Measurements from ENCODE around the gene IFNAR1. TPM values are rescaled to one million over a fixed set of nuclear protein-coding genes. Genes with fewer than 3 reads are reported as not detected.

IFNAR1 gene
- total RNA-seq, 2 experiments from 2014 or later = 37.6 to 40.9 TPM

DNA sequence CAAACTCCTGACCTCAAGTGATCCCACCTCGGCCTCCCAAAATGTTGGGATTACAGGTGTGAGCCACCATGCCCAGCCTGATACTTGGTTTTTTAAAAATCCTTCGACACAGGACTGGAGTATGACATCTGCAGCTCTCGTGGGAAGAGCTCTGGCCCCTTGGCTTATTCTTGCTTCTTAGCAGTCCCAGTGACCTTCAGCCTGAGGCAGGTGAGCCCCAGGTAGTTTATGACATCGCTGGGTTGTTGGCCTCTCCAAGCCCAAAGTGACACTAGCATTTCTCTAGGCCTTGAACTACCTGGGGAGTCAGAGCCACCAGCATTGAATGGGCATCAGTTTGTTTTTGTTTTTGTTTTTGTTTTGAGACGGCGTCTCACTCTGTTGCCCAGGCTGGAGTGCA is 62.5 kb downstream of the IFNAR1 start:
- Mint-ChIP-seq H3K4me1 (peaks cover 36% of the 10 kb centered on the region), H3K9me3 (no peaks in the 10 kb centered on the region), H3K27ac (no peak overlapping the region), H3K27me3 (peaks cover 56% of the 10 kb centered on the region), H3K4me3 (no peak overlapping the region), H3K36me3 (ENCODE audit: low read depth) (no peaks in the 10 kb centered on the region)
- no peak for DNase-seq
- ChIA-PET POLR2A (no interaction called here), CTCF (interaction anchor here (0.8 to 1.3 kb wide), 2 partner anchors 24 to 26 kb away, joined by 3 to 4 read pairs; no protein-coding TSS in a partner anchor)

DNA sequence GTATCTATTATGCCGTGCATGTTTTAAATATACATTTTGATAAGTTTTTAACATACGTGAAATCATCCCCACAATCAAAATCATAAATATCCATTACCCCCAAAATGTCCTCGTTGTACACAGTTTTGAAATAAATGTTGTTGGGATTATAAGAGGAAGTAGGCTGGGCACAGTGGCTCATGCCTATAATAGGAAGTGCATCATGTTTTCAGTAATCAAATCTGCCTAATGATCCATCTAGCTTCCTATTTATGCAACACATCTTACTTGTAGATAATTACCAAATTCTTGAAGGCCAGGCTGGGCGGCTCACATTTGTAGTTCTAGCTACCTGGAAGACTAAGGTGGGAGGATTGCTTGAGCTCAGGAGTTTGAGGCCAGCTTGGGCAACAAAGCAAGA is 63.4 kb downstream of the IFNAR1 start:
- POLR2A ChIA-PET = no interaction called here
- Mint-ChIP-seq H3K4me3 (no peak overlapping the region), H3K27ac (no peak overlapping the region), H3K9me3 (no peaks in the 10 kb centered on the region), H3K4me1 (peaks cover 27% of the 10 kb centered on the region), H3K36me3 (ENCODE audit: low read depth) (no peaks in the 10 kb centered on the region), H3K27me3 (peaks cover 61% of the 10 kb centered on the region)
- DNase-seq = no peak
- CTCF ChIA-PET = no interaction called here

DNA sequence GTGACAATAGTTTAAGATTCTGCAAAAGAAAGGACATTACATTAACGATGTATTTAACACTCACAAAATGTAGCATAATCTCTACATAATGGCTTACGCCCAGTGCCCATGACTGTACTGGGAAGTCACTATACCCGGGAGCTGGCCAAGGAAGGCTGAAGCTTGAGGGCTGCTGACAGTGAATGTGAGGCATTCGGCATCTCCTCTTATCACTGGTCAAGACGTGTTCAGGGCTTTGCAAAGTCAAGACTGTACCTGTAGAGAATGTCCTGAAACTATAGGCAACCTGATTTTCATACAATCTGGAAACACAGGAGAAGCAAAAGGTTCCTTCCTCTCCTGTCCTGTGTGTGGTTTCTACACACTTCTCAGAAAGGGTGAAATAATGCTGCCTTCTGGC is 65.7 kb downstream of the IFNAR1 start:
- no peak for DNase-seq
- Mint-ChIP-seq H3K4me3 (no peak overlapping the region), H3K9me3 (no peaks in the 10 kb centered on the region), H3K27me3 (peaks cover 69% of the 10 kb centered on the region), H3K4me1 (peaks cover 5% of the 10 kb centered on the region), H3K27ac (no peak overlapping the region), H3K36me3 (ENCODE audit: low read depth) (no peaks in the 10 kb centered on the region)
- POLR2A ChIA-PET = interaction anchor here (0.6 kb wide), 1 partner anchor 9 kb away, joined by 3 read pairs; no protein-coding TSS in a partner anchor
- CTCF ChIA-PET = interaction anchor here (1.0 kb wide), 1 partner anchor 29 kb away, joined by 5 read pairs; no protein-coding TSS in a partner anchor

DNA sequence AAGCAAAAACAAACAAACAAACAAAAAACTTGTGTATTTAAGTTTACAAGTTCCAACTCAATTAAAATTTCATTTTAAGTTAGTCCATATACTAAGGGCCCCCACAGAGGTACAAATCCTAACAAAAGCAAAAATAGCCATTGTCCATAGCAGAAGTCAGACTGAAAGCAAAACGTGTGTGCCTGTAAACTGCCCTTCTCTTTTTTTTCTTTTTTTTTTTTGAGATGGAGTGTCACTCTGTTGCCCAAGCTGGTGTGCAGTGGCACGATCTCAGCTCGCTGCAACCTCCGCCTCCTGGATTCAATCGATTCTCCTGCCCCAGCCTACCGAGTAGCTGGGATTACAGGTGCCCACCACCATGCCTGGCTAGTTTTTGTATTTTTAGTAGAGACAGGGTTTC is 66.9 kb downstream of the IFNAR1 start:
- no peaks in the 10 kb centered on the region for H3K36me3 Mint-ChIP-seq (ENCODE audit: low read depth)
- ChIA-PET POLR2A (no interaction called here), CTCF (interaction anchor here (0.9 to 1.0 kb wide), 2 partner anchors 30 to 50 kb away, joined by 3 to 5 read pairs; no protein-coding TSS in a partner anchor)
- no peak overlapping the region for H3K4me3 Mint-ChIP-seq
- H3K4me1 Mint-ChIP-seq = no peaks in the 10 kb centered on the region
- H3K27me3 Mint-ChIP-seq = peaks cover 64% of the 10 kb centered on the region
- no peaks in the 10 kb centered on the region for H3K9me3 Mint-ChIP-seq
- no peak overlapping the region for H3K27ac Mint-ChIP-seq
- DNase-seq = no peak

DNA sequence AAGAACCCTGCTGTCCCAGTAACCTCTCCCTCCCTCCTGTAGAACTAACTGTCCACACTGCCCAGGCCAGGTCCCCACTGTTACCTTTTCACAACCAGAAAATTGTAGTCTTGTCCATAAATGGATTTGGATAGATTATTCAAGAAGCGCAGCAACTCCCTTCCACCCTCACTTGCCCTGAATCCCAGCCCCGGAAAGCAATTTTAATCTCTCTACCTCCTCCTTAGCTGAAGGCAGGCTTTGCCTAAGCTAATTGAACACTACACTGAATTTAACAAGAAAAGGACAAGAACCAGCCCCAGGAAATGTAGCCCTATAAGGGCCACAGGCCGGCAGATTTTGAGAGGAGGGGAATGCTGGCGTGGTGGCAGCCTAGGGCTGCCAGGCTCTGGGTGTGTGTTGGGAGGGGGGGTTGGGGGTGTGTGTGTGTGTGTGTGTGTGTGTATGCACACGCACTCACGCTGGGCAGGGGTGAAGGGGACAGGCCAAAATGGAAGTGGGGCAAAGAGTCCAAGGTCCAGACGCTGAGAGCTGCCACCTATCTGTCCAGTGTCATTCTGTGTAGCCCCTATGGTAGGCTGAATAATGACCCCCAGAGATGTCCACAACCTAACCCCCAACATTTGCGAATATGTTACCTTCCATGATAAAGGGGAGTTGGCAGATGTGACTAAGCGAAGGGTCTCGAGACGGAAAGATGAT is 67.7 kb downstream of the IFNAR1 start:
- H3K9me3 Mint-ChIP-seq = no peaks in the 10 kb centered on the region
- no peaks in the 10 kb centered on the region for H3K36me3 Mint-ChIP-seq (ENCODE audit: low read depth)
- ChIA-PET CTCF (interaction anchor here (0.9 to 1.2 kb wide), 2 partner anchors 8 to 49 kb away, joined by 3 to 4 read pairs; no protein-coding TSS in a partner anchor), POLR2A (no interaction called here)
- H3K27ac Mint-ChIP-seq = no peak overlapping the region
- H3K4me3 Mint-ChIP-seq = no peak overlapping the region
- peaks cover 58% of the 10 kb centered on the region for H3K27me3 Mint-ChIP-seq
- DNase-seq = no peak
- H3K4me1 Mint-ChIP-seq = no peaks in the 10 kb centered on the region

DNA sequence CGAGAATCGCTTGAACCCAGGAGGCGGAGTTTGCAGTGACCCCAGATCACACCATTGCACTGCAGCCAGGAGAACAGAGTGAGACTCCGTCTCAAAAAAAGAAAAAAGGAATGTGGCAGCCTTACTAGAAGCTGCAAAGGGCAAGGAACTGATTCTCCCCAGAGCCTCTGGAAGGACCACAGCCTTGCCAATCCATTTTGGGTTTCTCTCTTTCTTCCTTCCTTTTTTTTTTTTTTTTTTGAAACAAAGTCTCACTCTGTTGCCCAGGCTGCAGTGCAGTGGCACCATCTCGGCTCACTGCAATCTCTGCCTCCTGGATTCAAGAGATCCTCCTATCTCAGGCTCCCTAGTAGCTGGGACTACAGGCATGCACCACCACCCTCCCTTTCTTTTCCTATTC is 68.6 kb downstream of the IFNAR1 start:
- peaks cover 51% of the 10 kb centered on the region for H3K27me3 Mint-ChIP-seq
- no peak for DNase-seq
- no peak overlapping the region for H3K4me3 Mint-ChIP-seq
- H3K36me3 Mint-ChIP-seq (ENCODE audit: low read depth) = no peaks in the 10 kb centered on the region
- ChIA-PET CTCF (interaction anchor here (1.2 kb wide), 1 partner anchor 9 kb away, joined by 4 read pairs; no protein-coding TSS in a partner anchor), POLR2A (no interaction called here)
- no peaks in the 10 kb centered on the region for H3K4me1 Mint-ChIP-seq
- no peaks in the 10 kb centered on the region for H3K9me3 Mint-ChIP-seq
- no peak overlapping the region for H3K27ac Mint-ChIP-seq

DNA sequence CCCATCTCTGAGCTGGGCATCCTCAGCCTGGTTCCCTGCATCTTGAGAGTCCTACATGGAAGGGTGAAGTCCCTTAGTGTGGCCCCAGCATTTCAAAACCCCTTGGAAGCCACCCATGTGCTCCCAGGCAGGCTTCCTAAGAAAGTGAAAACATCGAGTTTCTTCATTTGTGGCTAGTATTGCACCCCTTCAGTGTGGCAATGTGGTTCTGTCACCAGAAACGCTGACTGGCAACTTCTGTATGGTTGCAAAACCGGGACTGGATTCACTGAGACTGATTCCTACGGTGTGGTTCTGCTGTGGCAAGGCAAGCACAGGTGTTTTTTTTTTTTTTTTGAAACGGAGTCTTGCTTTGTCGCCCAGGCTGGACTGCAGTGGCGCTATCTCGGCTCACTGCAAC is 69.5 kb downstream of the IFNAR1 start:
- ChIA-PET POLR2A (no interaction called here), CTCF (interaction anchor here (1.1 kb wide), 1 partner anchor 51 kb away, joined by 3 read pairs; no protein-coding TSS in a partner anchor)
- H3K27ac Mint-ChIP-seq = no peak overlapping the region
- no peaks in the 10 kb centered on the region for H3K36me3 Mint-ChIP-seq (ENCODE audit: low read depth)
- no peak for DNase-seq
- peaks cover 48% of the 10 kb centered on the region for H3K27me3 Mint-ChIP-seq
- no peaks in the 10 kb centered on the region for H3K4me1 Mint-ChIP-seq
- no peak overlapping the region for H3K4me3 Mint-ChIP-seq
- H3K9me3 Mint-ChIP-seq = no peaks in the 10 kb centered on the region

DNA sequence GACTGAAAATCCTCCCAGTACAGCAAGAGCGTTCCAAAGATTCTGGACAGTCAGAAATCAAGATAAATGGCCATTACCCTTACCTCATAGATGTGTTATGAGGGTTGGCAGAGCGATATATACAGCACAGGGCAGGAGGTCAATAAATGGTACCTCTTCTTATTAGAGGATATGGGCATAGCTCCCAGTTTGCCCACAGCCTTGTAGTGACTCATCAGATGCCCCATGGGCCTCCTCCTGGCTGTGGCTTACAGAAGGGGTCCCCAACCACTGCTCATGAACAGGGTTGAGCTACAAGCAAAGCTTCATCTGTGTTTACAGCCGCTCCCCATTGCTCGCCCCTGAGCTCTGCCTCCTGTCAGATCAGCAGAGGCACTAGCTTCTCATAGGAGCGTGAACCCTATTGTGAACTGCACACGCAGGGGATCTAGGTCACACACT is 71.1 kb downstream of the IFNAR1 start:
- Mint-ChIP-seq H3K36me3 (ENCODE audit: low read depth) (no peaks in the 10 kb centered on the region), H3K27me3 (peaks cover 35% of the 10 kb centered on the region)

DNA sequence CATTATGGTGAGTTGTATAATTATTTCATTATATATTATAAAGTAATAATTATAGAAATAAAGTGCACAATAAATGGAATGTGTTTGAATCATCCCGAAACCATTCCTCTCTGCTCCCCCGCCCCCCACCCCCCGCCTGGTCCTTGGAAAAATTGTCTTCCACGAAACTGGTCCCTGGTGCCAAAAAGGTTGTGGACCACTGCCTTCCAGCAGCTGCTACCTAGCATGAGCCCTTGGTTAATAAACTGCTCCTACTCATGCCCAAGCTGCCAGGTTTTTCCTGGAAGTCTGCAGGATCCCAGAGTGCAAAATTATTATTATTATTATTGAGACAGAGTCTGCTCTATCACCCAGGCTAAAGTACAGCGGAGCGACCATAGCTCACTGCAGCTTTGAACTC is 71.7 kb downstream of the IFNAR1 start:
- no peaks in the 10 kb centered on the region for H3K9me3 Mint-ChIP-seq
- no peak for DNase-seq
- no peak overlapping the region for H3K27ac Mint-ChIP-seq
- POLR2A ChIA-PET = no interaction called here
- peaks cover 6% of the 10 kb centered on the region for H3K4me1 Mint-ChIP-seq
- no peak overlapping the region for H3K4me3 Mint-ChIP-seq
- no peaks in the 10 kb centered on the region for H3K36me3 Mint-ChIP-seq (ENCODE audit: low read depth)
- CTCF ChIA-PET = interaction anchor here (0.6 to 1.7 kb wide), 2 partner anchors 200 to 456 kb away, joined by 3 to 5 read pairs; no protein-coding TSS in a partner anchor
- H3K27me3 Mint-ChIP-seq = peaks cover 34% of the 10 kb centered on the region

More for the DNA sequence above, 71.1 kb downstream of the IFNAR1 start:
- DNase-seq = no peak
- H3K9me3 Mint-ChIP-seq = no peaks in the 10 kb centered on the region
- H3K4me3 Mint-ChIP-seq = no peak overlapping the region
- peaks cover 6% of the 10 kb centered on the region for H3K4me1 Mint-ChIP-seq
- H3K27ac Mint-ChIP-seq = no peak overlapping the region
- ChIA-PET CTCF (interaction anchor here (0.9 to 1.7 kb wide), 3 partner anchors 11 to 199 kb away, joined by 3 to 5 read pairs (median 3); no protein-coding TSS in a partner anchor), POLR2A (no interaction called here)

DNA sequence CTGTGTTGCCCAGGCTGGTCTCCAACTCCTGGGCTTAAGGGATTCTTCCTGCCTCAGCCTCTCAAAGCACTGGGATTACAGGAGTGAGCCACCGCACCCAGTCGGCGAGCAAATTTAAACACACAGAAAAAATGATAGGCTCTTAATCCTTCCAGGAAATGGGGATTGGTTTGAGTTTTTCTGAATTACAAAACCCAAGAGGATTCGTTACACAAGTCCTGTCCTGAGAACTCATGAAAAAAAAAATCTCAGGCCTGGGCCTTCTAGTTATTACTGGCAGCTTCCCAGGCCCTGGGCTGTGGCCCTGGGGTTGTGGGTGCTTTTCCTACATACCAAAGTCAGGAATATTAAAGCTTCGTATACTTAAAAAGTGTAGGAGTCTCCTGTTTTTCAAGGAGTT is 72.2 kb downstream of the IFNAR1 start:
- no peaks in the 10 kb centered on the region for H3K9me3 Mint-ChIP-seq
- H3K27ac Mint-ChIP-seq = no peak overlapping the region
- H3K36me3 Mint-ChIP-seq (ENCODE audit: low read depth) = no peaks in the 10 kb centered on the region
- no peak for DNase-seq
- H3K4me1 Mint-ChIP-seq = peaks cover 6% of the 10 kb centered on the region
- ChIA-PET POLR2A (no interaction called here), CTCF (interaction anchor here (0.6 to 1.7 kb wide), 2 partner anchors 200 to 456 kb away, joined by 3 to 5 read pairs; no protein-coding TSS in a partner anchor)
- no peak overlapping the region for H3K4me3 Mint-ChIP-seq
- H3K27me3 Mint-ChIP-seq = peaks cover 34% of the 10 kb centered on the region

DNA sequence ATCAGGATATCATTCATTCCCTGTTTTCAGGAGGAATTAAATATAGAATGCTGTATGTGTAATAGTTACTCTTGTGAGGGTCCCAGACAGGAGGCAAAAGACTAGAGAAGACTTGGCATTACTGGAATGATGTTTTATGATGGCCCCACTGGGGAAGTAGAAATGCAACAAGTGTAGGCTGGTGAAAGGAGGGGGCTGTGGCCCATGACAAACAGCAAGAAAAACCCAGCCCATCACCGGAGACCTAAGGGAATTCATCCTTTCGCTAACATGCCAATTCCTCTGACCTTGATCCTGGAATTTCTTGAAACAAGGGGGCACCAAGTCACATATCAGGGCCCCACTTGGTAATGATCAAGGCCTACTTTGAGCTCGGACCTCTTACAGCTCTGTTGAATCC is 72.9 kb downstream of the IFNAR1 start:
- Mint-ChIP-seq H3K4me1 (peaks cover 6% of the 10 kb centered on the region), H3K36me3 (ENCODE audit: low read depth) (no peaks in the 10 kb centered on the region), H3K4me3 (no peak overlapping the region), H3K9me3 (no peaks in the 10 kb centered on the region), H3K27me3 (peaks cover 33% of the 10 kb centered on the region), H3K27ac (no peak overlapping the region)
- ChIA-PET CTCF (no interaction called here), POLR2A (no interaction called here)
- DNase-seq = no peak

DNA sequence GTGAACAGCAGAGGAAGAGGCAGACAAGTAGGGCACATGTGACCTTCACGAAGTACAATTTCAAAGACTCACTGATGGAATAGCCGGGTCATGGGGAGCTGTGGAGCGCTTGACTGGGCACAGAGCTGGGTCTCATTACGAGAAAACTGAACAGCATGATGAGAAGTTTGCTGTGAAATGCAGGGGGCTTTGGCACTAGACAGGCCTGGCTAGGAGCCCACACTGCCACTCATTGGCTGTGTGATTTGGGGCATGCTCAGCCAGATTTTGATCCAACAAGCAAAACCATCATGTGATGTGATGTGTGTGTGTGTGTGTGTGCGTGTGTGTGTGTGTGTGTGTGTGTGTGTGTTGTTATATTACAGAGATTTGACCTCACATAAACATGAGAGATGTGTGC is 73.6 kb downstream of the IFNAR1 start:
- Mint-ChIP-seq H3K27ac (no peak overlapping the region), H3K9me3 (no peaks in the 10 kb centered on the region), H3K4me3 (no peak overlapping the region), H3K4me1 (peaks cover 6% of the 10 kb centered on the region), H3K27me3 (peaks cover 30% of the 10 kb centered on the region), H3K36me3 (ENCODE audit: low read depth) (no peaks in the 10 kb centered on the region)
- DNase-seq = no peak
- ChIA-PET POLR2A (no interaction called here), CTCF (no interaction called here)

DNA sequence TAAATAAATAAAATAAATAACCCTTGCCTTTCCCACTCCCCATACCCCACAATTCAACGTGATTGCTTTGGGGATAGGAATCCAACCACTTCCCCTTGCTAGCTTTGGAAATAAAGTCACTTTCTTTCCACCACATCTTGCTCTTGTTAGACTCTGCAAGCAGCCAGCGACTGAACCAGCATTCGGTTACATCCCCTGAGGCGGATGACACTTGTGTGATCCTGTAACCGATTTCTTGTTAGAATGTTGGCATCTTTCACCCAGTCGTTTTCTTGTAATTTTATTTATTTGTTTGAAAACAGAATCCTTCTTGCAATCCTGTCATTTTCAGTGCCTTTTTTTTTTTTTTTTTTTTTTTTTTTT is 76.8 kb downstream of the IFNAR1 start:
- POLR2A ChIA-PET = no interaction called here
- H3K27ac Mint-ChIP-seq = no peak overlapping the region
- peaks cover 8% of the 10 kb centered on the region for H3K36me3 Mint-ChIP-seq (ENCODE audit: low read depth)
- no peaks in the 10 kb centered on the region for H3K9me3 Mint-ChIP-seq
- peaks cover 30% of the 10 kb centered on the region for H3K4me1 Mint-ChIP-seq
- CTCF ChIA-PET = no interaction called here
- DNase-seq = no peak
- H3K27me3 Mint-ChIP-seq = peaks cover 25% of the 10 kb centered on the region
- no peak overlapping the region for H3K4me3 Mint-ChIP-seq
